OCI-LY3 (cell line): ENCODE measurements around the gene TMEM132C.

Experiments used
- H2AFZ ChIP-seq: fragments of 200-600, 300-600 bp; shearing (Covaris generic); 2 replicates; pipeline ENCODE4 v1.6.0; 2014; ENCODE audit warnings: antibody characterized with exemption, low read depth, low read length
- H3K27ac ChIP-seq: fragments of 200-600, 300-600 bp; sonication (generic); 2 replicates; pipeline ENCODE4 v1.5.1; 2014; ENCODE audit warnings: mild to moderate bottlenecking, low read length, moderate library complexity, mixed read lengths
- H3K27me3 ChIP-seq: fragments of 200-600, 300-600 bp; sonication (generic); 2 replicates; pipeline ENCODE4 v1.6.1; 2014; ENCODE audit warnings: low read depth, low read length, mixed read lengths
- H3K36me3 ChIP-seq: fragments of 200-600, 300-600 bp; sonication (generic); replicated peaks from 2 replicates; pipeline ENCODE3; 2014; ENCODE audit warnings: low read depth, low read length, mixed read lengths
- H3K4me1 ChIP-seq: fragments of 300-600, 200-600 bp; sonication (generic); 2 replicates; pipeline ENCODE4 v1.6.1; 2014; ENCODE audit warnings: low read length, mixed read lengths
- H3K4me2 ChIP-seq: fragments of 200-600, 300-600 bp; sonication (generic); 2 replicates; pipeline ENCODE4 v1.6.1; 2014; ENCODE audit warnings: low read length, mixed read lengths
- H3K4me3 ChIP-seq: fragments of 300-600, 200-600 bp; sonication (generic); 2 replicates; pipeline ENCODE4 v1.5.1; 2014; ENCODE audit warnings: antibody characterized with exemption, mild to moderate bottlenecking, low read length, moderate library complexity
- H3K79me2 ChIP-seq: fragments of 300-600, 200-600 bp; shearing (Covaris generic); 2 replicates; pipeline ENCODE4 v1.6.1; 2014; ENCODE audit warnings: mild to moderate bottlenecking, low read length, mixed read lengths
- H3K9ac ChIP-seq: fragments of 300-600, 200-600 bp; shearing (Covaris generic); 2 replicates; pipeline ENCODE4 v1.6.0; 2014; ENCODE audit warnings: mild to moderate bottlenecking, low read length, moderate library complexity
- H3K9me3 ChIP-seq: fragments of 200-600, 300-600 bp; shearing (Covaris generic); 2 replicates; pipeline ENCODE4 v1.6.1; 2014; ENCODE audit warnings: low read length, mixed read lengths; ENCODE audit not compliant: insufficient read depth
- H4K20me1 ChIP-seq: fragments of 200-600, 300-600 bp; sonication (generic); 2 replicates; pipeline ENCODE4 v1.6.1; 2016; ENCODE audit warnings: low read length, mixed read lengths; ENCODE audit not compliant: insufficient read depth
- CTCF ChIP-seq: fragments of 200-600, 300-600 bp; sonication (generic); IDR thresholded peaks from 2 replicates; pipeline ENCODE4 v1.5.1; 2014; ENCODE audit warnings: antibody characterized with exemption, low read length, low read depth
- EZH2phosphoT487 ChIP-seq: fragments of 200-600 bp; shearing (Covaris generic); IDR thresholded peaks from 2 replicates; pipeline ENCODE4 v1.6.1; 2018; ENCODE audit warnings: antibody characterized with exemption, mixed run types, low read depth

TMEM132C gene

GRCh38 chr12:128307791-128308190, 40.8 kb downstream of the TMEM132C start:
- TF ChIP-seq CTCF (no peak), EZH2phosphoT487 (no peak)
- Histone ChIP-seq H3K79me2 (no peaks in the 10 kb centered on the region), H3K27me3 (no peaks in the 10 kb centered on the region), H3K4me2 (no peak overlapping the region), H4K20me1 (no peaks in the 10 kb centered on the region), H3K4me1 (no peaks in the 10 kb centered on the region), H2AFZ (no peak overlapping the region), H3K36me3 (no peaks in the 10 kb centered on the region), H3K9ac (no peak overlapping the region), H3K9me3 (no peaks in the 10 kb centered on the region), H3K4me3 (no peak overlapping the region), H3K27ac (no peak overlapping the region)

DNA sequence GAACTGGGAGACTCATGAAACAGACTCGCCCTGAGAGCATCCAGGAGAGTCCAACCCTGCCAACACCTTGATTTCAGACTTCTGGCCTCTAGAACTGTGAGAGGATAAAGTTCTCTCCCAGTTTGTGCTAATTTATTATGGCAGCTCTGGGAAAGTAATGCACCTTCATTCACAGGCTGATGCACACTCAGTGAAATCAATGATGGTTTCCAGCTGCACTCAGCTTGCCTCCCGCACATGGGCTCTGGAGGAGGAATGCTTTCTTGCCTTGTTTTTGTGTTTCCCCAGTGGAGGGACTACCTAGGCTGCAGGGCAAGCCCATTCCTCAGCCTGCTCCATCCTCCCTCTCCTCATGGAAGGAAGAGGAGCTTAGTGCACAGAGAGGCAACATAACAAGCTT, 45.7 kb downstream of the TMEM132C start:
- no peak for TF ChIP-seq EZH2phosphoT487
- TF ChIP-seq CTCF = no peak
- H3K4me1 ChIP-seq = no peaks in the 10 kb centered on the region
- H3K36me3 ChIP-seq = no peaks in the 10 kb centered on the region
- H3K4me3 ChIP-seq = no peak overlapping the region
- H3K27me3 ChIP-seq = 0 out of 2 replicates have a peak, but pooled peaks cover 8% of the 10 kb centered on the region
- H3K27ac ChIP-seq = no peak overlapping the region
- no peaks in the 10 kb centered on the region for H4K20me1 ChIP-seq
- no peaks in the 10 kb centered on the region for H3K9me3 ChIP-seq
- H3K4me2 ChIP-seq = no peak overlapping the region
- H3K9ac ChIP-seq = no peak overlapping the region
- no peak overlapping the region for H2AFZ ChIP-seq
- H3K79me2 ChIP-seq = no peaks in the 10 kb centered on the region

- Histone ChIP-seq H3K36me3 (no peaks in the 10 kb centered on the region), H3K79me2 (no peaks in the 10 kb centered on the region), H2AFZ (no peak overlapping the region), H3K9me3 (no peaks in the 10 kb centered on the region), H3K4me2 (no peak overlapping the region), H4K20me1 (no peaks in the 10 kb centered on the region), H3K4me3 (no peak overlapping the region), H3K27ac (no peak overlapping the region), H3K4me1 (no peaks in the 10 kb centered on the region), H3K9ac (no peak overlapping the region), H3K27me3 (0 out of 2 replicates have a peak, but pooled peaks cover 11% of the 10 kb centered on the region)
- TF ChIP-seq CTCF (no peak), EZH2phosphoT487 (no peak)
These were observed 47.0 kb downstream of the TMEM132C start for GRCh38 chr12:128313931-128314330.

DNA sequence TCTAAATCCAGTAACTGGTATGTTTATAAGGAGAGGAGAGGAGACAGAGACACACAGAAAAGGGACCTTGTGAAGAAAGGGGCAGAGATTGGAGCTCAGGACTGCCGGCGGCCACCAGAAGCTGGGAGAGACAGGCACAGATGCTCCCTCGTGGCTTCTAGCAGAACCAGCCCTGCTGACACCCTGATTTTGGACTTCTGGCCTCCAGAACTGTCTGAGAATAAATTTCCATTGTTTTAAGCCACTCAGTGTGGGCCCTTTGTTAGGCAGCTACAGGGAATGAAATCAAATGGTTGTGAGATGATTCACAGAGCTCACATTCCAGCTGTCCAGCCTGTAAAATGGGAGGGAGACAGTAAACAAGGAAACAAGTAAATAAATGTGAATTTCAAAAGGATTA, 47.6 kb downstream of the TMEM132C start:
- H3K79me2 ChIP-seq = no peaks in the 10 kb centered on the region
- H3K4me3 ChIP-seq = no peak overlapping the region
- no peaks in the 10 kb centered on the region for H3K36me3 ChIP-seq
- H3K9me3 ChIP-seq = no peaks in the 10 kb centered on the region
- TF ChIP-seq EZH2phosphoT487 (no peak), CTCF (no peak)
- H3K4me1 ChIP-seq = no peaks in the 10 kb centered on the region
- no peaks in the 10 kb centered on the region for H4K20me1 ChIP-seq
- H3K27ac ChIP-seq = no peak overlapping the region
- H3K9ac ChIP-seq = no peak overlapping the region
- H3K27me3 ChIP-seq = 0 out of 2 replicates have a peak, but pooled peaks cover 11% of the 10 kb centered on the region
- no peak overlapping the region for H2AFZ ChIP-seq
- no peak overlapping the region for H3K4me2 ChIP-seq
